B cell (primary cell): ENCODE results near the gene PGGHG.
A peak's percentile ranks its signal among the peaks of the same experiment; 100 is the strongest.

Experiments used
- CTCF ChIP-seq: fragments of 200-600 bp; IDR thresholded peaks from one replicate; pipeline ENCODE4 v1.8.0; 2022; ENCODE audit warnings: antibody characterized with exemption, mild to moderate bottlenecking
- EZH2 ChIP-seq: IDR thresholded peaks from 2 replicates; pipeline ENCODE4 v1.6.1; 2012; ENCODE audit warnings: borderline replicate concordance, low read depth, mild to moderate bottlenecking, moderate library complexity, low read length; ENCODE audit not compliant: insufficient read depth, poor library complexity, severe bottlenecking

- TF ChIP-seq CTCF: peak; percentile 6
- no peak for TF ChIP-seq EZH2
These were observed 51.9 kb downstream of the PGGHG start for GRCh38 chr11:340539-341512.
